GM20000 (cell line): ENCODE measurements around the gene AP1S2.
A peak's percentile ranks its signal among the peaks of the same experiment; 100 is the strongest.

Experiments
- DNase-seq: peaks from one replicate; pipeline ENCODE4 v3.0.0; 2012; ENCODE audit warnings: low spot score
- TF ChIP-seq, protein P1 (sequence below): IDR thresholded peaks from 2 replicates; pipeline ENCODE4 v1.5.1; 2012; ENCODE audit warnings: mild to moderate bottlenecking, control low read depth; ENCODE audit errors: extremely low read depth, missing control alignments

Gene AP1S2

DNA sequence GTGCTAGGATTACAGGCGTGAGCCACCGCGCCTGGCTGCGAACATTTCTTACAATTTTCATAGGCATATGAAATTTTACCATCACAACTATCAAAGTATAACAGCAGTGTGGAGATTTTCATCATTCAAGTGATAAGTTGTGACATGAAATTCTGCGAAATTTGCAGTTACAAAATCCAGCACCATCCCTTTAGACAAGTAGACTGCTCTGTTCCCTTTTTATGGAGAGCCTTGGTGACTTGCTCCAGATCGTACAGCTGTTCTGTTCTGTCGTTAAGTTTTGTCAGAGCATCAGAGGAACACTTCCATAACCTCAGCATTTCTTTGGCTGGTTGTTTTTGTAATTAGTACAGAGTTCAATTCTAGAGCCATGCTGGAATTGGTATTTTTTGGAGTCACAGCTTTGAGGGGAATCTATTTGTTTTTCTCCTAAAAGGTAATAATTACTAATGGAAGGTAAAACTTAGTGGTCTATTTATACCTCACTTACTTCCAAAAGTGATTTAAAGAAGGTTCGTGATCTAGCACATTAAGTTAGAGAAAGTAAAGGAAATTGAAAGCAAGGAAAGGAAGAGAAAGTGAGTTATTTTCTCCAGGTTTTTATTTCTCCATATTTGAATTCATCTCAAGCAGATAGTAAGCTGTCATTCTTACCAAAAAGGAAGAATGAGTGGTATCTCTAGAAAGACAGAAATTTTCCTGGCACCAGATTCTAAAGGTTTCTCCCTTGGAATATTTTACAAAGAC lies 42.2 kb downstream of the AP1S2 start:
- no peak for DNase-seq
- TF ChIP-seq, protein P1, sequence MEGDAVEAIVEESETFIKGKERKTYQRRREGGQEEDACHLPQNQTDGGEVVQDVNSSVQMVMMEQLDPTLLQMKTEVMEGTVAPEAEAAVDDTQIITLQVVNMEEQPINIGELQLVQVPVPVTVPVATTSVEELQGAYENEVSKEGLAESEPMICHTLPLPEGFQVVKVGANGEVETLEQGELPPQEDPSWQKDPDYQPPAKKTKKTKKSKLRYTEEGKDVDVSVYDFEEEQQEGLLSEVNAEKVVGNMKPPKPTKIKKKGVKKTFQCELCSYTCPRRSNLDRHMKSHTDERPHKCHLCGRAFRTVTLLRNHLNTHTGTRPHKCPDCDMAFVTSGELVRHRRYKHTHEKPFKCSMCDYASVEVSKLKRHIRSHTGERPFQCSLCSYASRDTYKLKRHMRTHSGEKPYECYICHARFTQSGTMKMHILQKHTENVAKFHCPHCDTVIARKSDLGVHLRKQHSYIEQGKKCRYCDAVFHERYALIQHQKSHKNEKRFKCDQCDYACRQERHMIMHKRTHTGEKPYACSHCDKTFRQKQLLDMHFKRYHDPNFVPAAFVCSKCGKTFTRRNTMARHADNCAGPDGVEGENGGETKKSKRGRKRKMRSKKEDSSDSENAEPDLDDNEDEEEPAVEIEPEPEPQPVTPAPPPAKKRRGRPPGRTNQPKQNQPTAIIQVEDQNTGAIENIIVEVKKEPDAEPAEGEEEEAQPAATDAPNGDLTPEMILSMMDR, result no peak

DNA sequence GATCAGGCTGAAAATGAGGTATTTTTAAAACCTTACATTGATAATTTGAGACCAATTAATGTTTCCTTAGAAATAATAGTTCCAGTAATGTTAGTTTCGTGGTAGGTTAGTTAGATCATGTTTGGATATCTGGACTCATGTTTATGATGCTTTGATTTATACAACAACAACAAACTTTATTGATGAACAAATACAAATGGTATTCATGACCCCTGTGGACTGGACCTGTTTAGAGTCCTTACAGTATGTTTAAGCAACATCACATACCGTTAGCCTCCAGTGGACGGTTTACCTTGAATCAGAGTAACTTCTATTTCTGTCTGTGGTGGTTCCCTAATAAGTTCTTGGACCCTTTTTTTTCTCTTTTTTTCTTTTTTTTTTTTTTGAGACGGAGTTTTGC lies 46.4 kb downstream of the AP1S2 start:
- TF ChIP-seq, protein P1, result no peak

DNA sequence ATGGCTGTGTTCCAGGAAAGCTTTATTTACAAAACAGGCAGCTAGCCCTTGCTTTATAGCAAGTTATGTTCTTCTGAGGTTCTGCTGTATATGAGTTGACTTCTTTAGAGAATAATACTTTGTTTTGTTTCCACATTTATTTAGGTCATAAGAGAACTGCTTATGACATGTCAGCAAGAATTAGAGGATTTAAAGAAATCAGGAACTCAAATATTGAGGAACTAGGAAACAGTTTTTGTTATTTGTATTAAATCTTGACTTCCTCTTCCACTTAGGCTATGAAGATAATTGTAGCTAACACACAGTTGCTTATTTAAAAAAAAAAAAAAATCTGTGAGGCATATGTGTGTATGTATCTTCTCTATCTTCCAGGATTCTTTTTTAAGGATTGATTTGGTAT lies 50.0 kb downstream of the AP1S2 start:
- TF ChIP-seq, protein P1, result no peak
- DNase-seq, result no peak

More for the DNA sequence above, 46.4 kb downstream of the AP1S2 start:
- no peak for DNase-seq

DNA sequence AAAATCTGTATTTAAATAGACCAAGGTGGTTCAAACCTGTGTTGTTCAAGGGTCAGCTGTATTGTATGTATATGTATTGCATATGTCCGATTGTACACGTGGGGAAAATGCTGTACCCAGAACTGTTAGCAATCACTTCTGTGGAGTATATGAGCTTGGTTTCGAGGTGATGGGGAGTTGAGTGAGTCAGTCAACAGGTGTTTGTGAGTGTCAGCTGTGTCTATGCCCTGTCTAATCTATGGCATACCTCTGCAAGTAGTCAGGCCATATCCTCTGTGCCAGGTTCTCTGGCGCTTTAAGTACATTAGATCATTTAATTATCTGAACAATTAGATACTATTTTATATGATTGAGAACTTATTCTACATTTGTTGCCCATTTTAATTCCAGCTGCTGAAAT lies 56.9 kb downstream of the AP1S2 start:
- no peak for DNase-seq
- TF ChIP-seq, protein P1, result no peak

DNA sequence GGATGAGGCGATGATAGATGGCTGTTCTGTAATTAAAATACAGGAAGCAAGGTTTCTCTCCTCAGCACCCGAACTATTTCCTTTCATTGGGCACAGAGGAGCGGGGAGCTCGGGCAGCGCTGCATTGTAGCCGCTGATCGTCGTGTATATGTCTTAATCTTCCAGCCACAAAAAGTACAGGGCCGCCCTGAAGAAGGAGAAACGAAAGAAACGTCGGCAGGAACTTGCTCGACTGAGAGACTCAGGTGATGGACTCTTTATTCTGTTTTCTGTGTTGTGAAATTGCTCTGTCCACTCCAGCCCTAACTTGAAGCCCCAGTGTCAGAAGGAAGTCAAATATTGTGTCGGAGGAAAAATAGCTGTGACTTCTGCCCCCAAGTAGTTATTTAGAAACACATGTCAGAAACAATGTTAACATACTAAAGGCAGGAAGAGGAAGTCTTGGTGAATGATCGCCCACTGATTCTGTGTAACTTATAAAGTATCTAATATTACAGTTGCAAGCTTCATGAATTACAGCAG lies 63.8 kb downstream of the AP1S2 start:
- TF ChIP-seq, protein P1, result no peak
- peak; percentile 4 for DNase-seq

DNA sequence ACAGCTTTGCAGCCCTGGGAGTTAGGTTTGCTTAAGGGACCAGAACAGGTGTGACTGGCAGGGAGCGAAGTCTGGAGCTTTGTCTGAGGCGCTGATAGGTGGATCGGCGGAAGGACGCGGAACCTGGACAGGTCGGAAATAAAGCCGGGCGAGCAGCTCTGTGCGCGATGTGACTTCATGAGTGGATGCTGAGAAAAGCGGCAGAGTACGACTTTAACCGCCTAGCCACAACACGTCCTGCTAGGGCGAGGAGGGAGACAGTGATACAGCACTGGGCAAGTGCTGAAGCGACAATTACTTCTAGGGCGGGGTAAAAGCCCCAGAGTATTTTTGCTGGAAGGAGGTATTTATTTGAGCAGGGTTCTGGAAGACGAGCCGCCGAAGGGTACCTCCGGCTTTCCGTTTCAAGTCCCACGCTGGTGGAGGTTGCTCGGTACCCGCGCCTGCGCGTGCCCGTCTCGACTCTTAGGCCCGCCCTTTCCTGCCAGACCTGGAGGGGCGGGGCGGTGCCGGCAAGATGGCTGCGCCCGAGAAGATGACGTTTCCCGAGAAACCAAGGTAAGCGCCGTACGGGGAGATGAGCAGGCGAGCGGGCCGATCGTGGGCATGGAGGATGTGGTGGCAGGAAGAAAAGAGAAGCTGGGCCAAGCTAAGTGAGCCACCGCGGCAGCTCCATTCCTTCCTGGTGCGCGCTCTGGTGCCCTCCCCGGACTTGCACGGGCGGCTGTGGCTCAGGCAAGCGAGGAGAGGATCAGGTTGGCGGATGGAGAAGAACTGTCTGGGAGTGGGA lies 64.4 kb downstream of the AP1S2 start, which contains the start of gene ZRSR2:
Gene ZRSR2, plus strand, starts transcription at position 506 of the 790 bp plus-strand sequence. Its CDS starts 12 bp downstream, at position 518.
- DNase-seq, result peak; percentile 79
- TF ChIP-seq, protein P1, result no peak

DNA sequence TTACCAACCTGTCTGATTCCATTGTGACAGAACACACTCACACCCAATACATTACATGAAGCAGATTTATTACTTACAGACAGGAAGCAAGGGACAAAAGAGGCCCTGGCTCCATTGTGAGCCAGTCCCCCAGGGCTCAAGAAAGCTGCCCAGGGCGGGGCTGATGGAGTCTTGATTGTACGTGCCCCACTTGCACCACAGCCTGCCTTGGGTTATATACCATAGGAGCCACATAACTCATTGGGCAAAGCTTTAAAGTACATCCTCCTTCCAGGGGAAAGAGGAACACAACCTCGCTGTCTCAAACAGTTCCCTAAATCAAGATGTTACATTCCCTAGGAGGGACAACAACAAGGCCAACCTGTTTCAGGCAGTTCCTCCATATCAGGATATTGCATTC lies 67.7 kb downstream of the AP1S2 start:
- no peak for DNase-seq
- TF ChIP-seq, protein P1, result no peak
